ENCODE data around the gene DHRS7. TPM values are rescaled to one million over a fixed set of nuclear protein-coding genes. Genes with fewer than 3 reads are reported as not detected.

DHRS7 gene
- polyA plus RNA-seq, 1 of the 3 experiments (the other 2 are of a cell fraction): 88.7 TPM

GRCh38 chr14:60188115-60188514 lies 22.9 kb upstream of the DHRS7 start (continued):
- no peak for TF ChIP-seq FOXJ3 (CRISPR knock-in tag; IDR thresholded peaks at IDR 0.05)
- no peak for TF ChIP-seq GATA2 (CRISPR knock-in tag; IDR thresholded peaks at IDR 0.05)
- no peak for TF ChIP-seq IRF3 (IDR thresholded peaks at IDR 0.05; ENCODE audit: low read depth, low read length)
- TF ChIP-seq RAD21 (IDR thresholded peaks at IDR 0.05; ENCODE audit: low read length): peak; percentile 52

GRCh38 chr14:60184905-60185555 lies 19.8 kb upstream of the DHRS7 start:
- Histone ChIP-seq H3K9me2 (no peaks in the 10 kb centered on the region), H3K27me3 (ENCODE audit: insufficient read depth) (no peaks in the 10 kb centered on the region), H3K27ac (ENCODE audit: low read depth in 2 of 2, low read length in 1 of 2) (peak overlapping the region in 1 of 2 experiments; percentile 68; a peak in 2 of 4 replicates), H3K4me1 (ENCODE audit: control insufficient read depth in 1 of 2, insufficient read depth in 2 of 2, low read depth in 1 of 2, low read length in 1 of 2) (peaks cover 5 to 6% of the 10 kb centered on the region in 2 experiments; a peak in 2 of 4 replicates), H3K9ac (no peak overlapping the region), H2AFZ (ENCODE audit: low read depth) (peak overlapping the region; percentile 23; the same call in 1 of the 2 replicates), H4K20me1 (ENCODE audit: insufficient read depth) (no peaks in the 10 kb centered on the region), H3K79me2 (ENCODE audit: insufficient read depth) (no peaks in the 10 kb centered on the region), H3F3A (replicated peaks; ENCODE audit: insufficient read depth) (no peaks in the 10 kb centered on the region), H3K4me2 (no peak overlapping the region; the same call in 1 of the 2 replicates), H3K9me3 (no peaks in the 10 kb centered on the region), H3K36me3 (replicated peaks in 1 of 2; ENCODE audit: control insufficient read depth in 1 of 2, insufficient read depth in 2 of 2, low read length in 1 of 2) (no peaks in the 10 kb centered on the region), H3K4me3 (ENCODE audit: low read depth in 2 of 2, low read length in 1 of 2) (peak overlapping the region in 1 of 2 experiments; percentile 9; a peak in 1 of 4 replicates)
- TF ChIP-seq SMC3 (IDR thresholded peaks at IDR 0.05; ENCODE audit: low read depth, low read length) (no peak), MAX (IDR thresholded peaks at IDR 0.05; ENCODE audit: low read depth) (no peak), IRF3 (IDR thresholded peaks at IDR 0.05; ENCODE audit: low read depth, low read length) (no peak), CTCF (IDR thresholded peaks at IDR 0.05) (no peak), RAD21 (IDR thresholded peaks at IDR 0.05; ENCODE audit: low read length) (no peak), JUND (IDR thresholded peaks at IDR 0.05) (no peak), ZBTB33 (IDR thresholded peaks at IDR 0.05; ENCODE audit: borderline replicate concordance, low read depth) (no peak), YY1 (IDR thresholded peaks at IDR 0.05; ENCODE audit: low read depth) (no peak), POLR2AphosphoS5 (IDR thresholded peaks at IDR 0.05; ENCODE audit: low read depth, low read length) (no peak), TEAD4 (IDR thresholded peaks at IDR 0.05; ENCODE audit: borderline replicate concordance, insufficient read depth) (no peak), PBX3 (IDR thresholded peaks at IDR 0.05) (no peak), EZH2phosphoT487 (IDR thresholded peaks at IDR 0.05; ENCODE audit: borderline replicate concordance, low read depth) (no peak), MEF2A (IDR thresholded peaks at IDR 0.05; ENCODE audit: borderline replicate concordance, low read depth) (no peak), GATA2 (CRISPR knock-in tag; IDR thresholded peaks at IDR 0.05) (no peak), RXRA (IDR thresholded peaks at IDR 0.05; ENCODE audit: borderline replicate concordance, low read depth) (no peak), SIN3A (IDR thresholded peaks at IDR 0.05; ENCODE audit: borderline replicate concordance, low read depth, low read length) (no peak)
- WGBS (ENCODE audit: low lambda C conversion rate): 6% methylated on average over 5 of the region's 5 CpGs
- DNase-seq: peak; percentile 21
- CTCF ChIA-PET: interaction anchor here (0.6 to 8.4 kb wide), 58 partner anchors 9 to 678 kb away, joined by 3 to 110 read pairs (median 4); partner anchors contain the start of genes CCDC175, DHRS7, LRRC9 and PCNX4
- POLR2A ChIA-PET: no interaction called here

Measured in SK-N-SH (cell line).